CD4-positive, alpha-beta T cell treated with Interleukin-10 for 1 hour (primary cell): ENCODE measurements around the gene KIAA1755.
"Not testable (repeated sequence)": the region's sequence is repeated elsewhere in the genome, so short reads cannot be mapped to it uniquely, and the experiment has no call there.

ENCODE experiments used
- DNase-seq: peaks from one replicate; pipeline ENCODE4 v3.0.0-alpha.2; 2020

Gene KIAA1755

GRCh38 chr20:38286586-38287531, 26.3 kb upstream of the KIAA1755 start:
- DNase-seq: no peak

DNA sequence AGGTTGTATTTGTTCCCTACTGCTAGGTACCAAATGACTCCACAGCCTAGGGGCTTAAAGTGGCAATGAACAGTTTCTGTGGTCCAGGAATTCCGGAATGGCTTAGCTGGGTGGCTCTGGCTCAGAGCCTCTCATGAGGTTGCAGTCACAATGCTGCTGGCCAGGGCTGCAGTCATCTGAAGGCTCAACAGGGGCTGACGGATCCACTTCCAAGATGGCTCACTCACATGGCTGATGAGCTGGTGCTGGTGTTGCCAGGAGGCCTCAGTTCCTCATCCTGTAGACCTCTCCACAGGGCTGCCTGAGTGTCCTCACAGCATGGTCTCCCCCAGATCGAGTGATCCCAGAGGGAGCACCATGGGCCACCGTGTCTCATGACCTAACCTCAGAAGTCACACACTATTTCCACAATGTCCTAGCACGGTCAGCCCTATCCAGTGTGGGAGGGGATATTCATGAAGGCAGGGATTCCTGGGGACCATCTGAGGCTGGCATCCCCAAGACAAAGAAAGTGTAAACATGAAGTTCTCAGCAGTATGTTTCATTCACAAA, 24.4 kb upstream of the KIAA1755 start:
- DNase-seq: no peak

- DNase-seq: not testable (repeated sequence)
Observed at GRCh38 chr20:38284066-38284650, 23.6 kb upstream of the KIAA1755 start.

GRCh38 chr20:38283236-38283635, 22.7 kb upstream of the KIAA1755 start:
- DNase-seq: no peak

DNA sequence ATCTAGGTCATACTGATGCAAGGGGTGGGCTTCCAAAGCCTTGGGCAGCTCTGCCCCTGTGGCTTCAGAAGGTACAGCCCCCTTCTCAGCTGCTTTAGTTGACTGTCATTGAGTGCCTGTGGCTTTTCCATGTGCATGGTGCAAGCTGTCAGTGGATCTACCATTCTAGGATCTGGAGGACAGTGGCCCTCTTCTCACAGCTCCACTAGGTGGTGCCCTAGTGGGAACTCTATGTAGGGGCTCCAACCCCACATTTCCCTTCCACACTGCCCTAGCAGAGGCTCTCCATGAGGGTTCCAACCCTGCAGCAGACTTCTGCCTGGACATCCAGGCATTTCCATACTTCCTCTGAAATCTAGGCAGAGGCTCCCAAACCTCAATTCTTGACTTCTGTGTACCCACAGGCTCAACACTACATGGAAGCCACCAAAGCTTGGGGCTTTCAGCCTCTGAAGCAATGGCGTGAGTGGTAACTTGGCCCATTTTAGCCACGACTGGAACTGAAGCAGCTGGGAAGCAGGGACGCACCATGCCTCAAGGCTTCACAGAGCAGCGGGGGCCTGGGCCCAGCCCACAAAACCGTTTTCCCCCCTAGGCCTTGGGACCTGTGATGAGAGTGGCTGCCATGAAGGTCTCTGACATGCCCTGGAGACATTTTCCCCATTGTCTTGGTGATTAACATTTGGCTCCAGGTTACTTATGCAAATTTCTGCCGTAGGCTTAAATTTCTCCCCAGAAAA, 20.8 kb upstream of the KIAA1755 start:
- DNase-seq: not testable (repeated sequence)

GRCh38 chr20:38278763-38279162, 18.2 kb upstream of the KIAA1755 start:
- no peak for DNase-seq

GRCh38 chr20:38278131-38278530, 17.6 kb upstream of the KIAA1755 start:
- DNase-seq: no peak

GRCh38 chr20:38277691-38278090, 17.2 kb upstream of the KIAA1755 start:
- DNase-seq: no peak

DNA sequence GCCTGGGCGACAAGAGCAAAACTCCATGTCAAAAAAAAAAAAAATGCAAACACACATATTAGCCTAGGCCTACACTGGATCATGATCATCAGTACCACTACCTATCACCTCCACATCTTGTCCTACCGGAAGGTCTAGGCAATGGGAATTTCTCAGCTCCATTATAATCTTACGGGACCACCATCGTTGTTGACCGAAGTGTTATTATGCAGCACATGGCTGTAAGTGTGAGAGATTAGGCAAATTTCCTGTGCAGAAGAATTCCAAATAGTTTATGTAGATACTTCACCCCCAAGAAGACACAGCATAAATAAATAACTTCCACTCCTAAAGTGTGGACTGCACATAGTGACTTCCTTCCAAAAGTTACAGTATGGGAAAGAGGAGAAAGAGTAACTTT, 16.8 kb upstream of the KIAA1755 start:
- DNase-seq: no peak

- no peak for DNase-seq
Observed at GRCh38 chr20:38275815-38276550, 15.4 kb upstream of the KIAA1755 start.

DNA sequence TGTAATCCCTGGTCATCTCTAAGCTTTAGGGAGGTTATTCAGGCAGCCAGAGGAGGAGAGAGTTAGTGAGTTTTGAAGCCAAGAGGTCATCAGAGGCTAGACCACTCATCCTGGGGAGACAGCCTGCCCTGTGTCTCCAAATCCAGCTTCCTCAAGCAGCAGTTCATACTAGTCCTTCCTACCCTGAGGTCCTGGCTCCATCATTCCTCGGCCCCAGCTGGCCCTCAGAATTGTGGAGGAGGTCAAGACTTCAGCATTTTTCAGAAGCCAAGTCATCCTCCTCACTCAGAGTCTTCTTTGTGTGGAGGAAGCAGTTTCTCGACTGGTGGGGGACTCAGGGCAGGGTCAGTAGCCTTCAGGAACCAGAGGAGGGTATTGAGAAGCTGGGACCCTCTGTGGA, 12.4 kb upstream of the KIAA1755 start:
- no peak for DNase-seq

DNA sequence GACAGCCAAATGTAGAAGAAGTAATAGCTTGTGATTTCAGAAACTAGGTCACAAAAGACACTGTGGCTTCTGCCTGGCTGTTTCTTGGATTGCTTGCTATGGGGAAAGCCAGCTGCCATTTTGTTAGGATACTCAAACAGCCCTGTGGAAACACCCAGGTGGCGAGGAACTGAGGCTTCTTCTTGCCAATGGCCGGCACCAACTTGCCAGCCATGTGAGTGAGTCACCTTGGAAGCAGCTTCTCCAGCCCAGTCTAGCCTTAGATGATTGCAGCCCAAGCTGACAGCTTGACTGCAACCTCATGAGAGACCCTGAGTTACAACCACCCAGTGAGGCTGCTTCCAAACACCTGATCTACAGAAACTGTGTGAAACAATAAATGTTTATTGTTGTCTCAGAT, 11.9 kb upstream of the KIAA1755 start:
- no peak for DNase-seq

DNA sequence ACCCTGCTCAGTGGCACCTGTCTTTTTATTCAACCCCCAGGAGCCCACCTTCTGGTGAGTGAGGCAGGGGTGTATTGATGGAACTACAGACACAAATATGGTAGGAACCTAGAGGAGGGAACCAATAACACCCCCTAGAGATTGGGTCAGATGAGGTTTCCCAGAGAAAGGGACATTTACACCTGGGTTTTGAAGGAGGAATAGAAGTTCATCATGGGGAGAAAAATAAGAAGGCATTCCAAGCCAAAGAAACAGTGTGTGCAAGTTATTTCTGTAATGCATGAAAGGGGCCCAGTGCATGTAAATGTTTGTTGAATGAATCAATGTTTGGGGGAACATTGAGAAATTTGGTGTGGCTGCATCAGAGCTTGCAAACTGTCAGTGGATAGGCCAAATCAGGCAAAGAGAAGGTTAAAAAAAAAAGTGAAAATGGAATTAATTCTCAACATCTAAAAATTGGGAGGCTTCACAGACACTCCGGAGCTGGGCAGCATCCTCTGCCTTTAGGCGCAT, 11.1 kb upstream of the KIAA1755 start:
- no peak for DNase-seq

DNA sequence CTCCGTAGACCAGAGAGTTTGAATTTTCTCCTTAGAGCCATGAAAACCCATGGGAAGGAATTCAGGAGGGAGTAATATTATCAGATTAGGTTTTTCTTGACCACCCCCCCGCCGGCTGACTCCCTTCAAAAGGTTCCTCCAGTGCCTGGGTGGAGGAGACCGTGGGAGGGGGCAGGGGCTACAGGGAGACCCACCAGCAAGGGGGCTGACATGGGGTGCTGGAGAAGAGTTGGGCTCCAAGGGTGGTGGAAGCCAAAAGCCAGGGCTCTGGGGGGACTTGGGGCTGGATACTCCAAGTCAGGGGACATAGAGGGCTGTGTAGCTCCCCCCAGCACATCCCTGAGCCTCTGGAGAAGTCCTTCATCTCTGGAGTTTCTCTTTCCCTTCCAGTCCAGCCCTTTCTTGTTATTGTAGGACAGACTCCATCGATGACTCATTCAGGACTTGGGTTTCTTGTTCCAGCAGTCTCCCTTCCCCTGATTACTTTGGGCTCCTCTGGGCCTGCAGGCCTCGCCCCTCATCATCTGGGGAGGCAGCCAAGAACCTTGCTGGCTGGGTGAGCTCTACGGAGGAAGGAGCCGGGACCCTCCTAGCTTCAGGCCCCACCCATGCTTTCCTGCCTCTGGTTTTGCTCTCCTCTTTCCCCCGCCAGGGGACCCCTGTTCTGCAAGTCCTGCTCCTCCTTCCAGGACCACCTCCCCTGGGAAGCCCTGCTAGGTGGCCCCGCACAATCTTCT, 10.5 kb upstream of the KIAA1755 start:
- no peak for DNase-seq

DNA sequence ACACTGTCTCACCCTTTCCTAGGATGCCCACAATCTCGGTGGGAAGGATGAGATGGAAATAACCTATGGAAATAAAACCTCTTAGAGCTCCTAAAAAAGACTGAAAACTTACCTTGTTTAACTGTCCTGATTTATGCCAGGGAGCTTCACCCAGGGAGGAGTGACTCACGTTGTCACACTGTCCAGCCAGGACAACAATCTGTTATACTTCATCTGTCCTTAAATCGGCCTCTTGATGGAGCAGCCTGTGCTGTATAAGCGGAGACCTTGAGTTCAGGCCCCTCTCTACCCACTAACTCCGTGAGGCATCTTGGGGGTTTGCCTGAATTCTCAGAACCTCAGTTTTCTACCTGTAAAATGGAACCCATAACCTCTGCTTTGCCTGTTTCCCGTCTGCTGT, 9.2 kb upstream of the KIAA1755 start:
- DNase-seq: no peak

DNA sequence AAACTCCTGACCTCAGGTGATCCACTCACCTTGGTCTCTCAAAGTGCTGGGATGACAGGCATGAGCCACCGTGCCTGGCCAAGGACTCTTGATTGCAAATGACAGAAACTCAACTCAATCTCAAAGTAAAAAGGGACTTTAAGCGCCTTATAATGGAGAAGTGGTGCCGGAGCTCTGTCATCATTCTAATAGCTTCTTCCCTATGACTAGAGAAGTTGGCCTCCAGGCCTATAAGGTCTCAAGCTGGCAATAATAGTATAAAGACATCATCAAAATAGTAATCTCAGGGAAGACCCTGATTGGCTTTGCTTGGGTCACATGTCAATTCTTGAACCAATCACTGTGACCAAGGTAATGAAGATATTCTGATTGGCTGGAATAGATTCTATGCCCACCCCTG, 8.5 kb upstream of the KIAA1755 start:
- no peak for DNase-seq

- DNase-seq: no peak
Observed at GRCh38 chr20:38267901-38268514, 7.5 kb upstream of the KIAA1755 start.

GRCh38 chr20:38267296-38267695, 6.8 kb upstream of the KIAA1755 start:
- DNase-seq: no peak

DNA sequence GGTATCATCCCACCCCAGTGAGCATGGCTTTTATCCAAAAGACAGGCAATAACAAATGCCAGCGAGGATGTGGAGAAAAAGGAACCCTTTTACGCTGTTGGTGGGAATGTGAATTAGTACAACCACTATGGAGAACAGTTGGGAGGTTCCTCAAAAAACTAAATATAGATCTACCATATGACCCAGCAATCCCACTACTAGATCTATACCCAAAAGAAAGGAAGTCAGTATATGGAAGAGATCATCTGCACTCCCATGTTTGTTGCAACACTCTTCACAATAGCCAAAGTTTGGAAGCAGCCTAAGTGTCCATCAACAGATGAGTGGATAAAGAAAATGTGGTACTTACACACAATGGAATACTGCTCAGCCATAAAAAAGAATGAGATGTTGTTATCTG, 5.9 kb upstream of the KIAA1755 start:
- no peak for DNase-seq

GRCh38 chr20:38262931-38263330, 2.4 kb upstream of the KIAA1755 start:
- no peak for DNase-seq

DNA sequence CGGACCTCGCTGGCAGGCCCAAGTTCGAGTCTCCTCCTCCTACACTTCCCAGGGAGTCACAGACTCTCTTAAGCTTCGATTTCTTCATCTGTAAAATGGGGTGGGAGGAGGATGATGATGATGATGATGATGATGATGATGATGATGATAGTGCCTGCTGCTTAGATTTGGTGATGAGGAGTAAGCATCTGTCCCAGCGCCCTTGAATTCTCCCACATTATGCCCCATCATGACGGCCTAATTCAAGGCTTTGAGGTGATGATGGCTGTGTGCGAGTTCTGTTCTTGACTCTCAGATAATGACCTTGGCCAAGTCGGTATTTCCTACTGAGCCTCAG, 487 bp upstream of the KIAA1755 start:
- no peak for DNase-seq

DNA sequence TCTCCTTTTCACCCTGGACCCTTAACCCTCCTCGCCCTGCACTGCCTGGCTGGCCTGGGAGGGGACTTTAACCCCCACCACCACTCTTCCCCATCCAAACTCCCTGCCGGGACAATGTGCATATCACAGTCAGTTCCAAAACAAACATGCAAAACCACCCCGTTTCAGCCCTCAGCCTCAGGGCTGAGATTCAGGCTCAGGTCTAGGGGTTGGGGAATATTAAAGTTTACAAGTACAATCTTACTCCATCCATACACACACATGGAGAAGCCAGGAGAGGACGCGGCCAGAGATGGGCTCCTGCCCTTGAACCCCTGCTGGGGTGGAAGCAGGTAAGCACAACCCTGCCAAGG, 534 bp downstream of the KIAA1755 start:
- DNase-seq: no peak
